IPS-20b (cell line): ENCODE measurements around the gene SLC4A3.
A peak's percentile ranks its signal among the peaks of the same experiment; 100 is the strongest.

Experiments used
- H3K27ac ChIP-seq: one replicate; pipeline ENCODE4 v1.5.1; 2013; ENCODE audit warnings: low read length
- H3K27me3 ChIP-seq: 2 replicates; pipeline ENCODE4 v1.6.1; 2013; ENCODE audit warnings: mild to moderate bottlenecking, low read length, inconsistent platforms; ENCODE audit not compliant: insufficient read depth
- H3K36me3 ChIP-seq: 2 replicates; pipeline ENCODE4 v1.6.1; 2013; ENCODE audit warnings: low read depth, mild to moderate bottlenecking, inconsistent platforms, low read length, moderate library complexity; ENCODE audit not compliant: insufficient read depth
- H3K4me1 ChIP-seq: 2 replicates; pipeline ENCODE4 v1.6.1; 2013; ENCODE audit warnings: mild to moderate bottlenecking, control low read depth, inconsistent platforms, low read length, moderate library complexity; ENCODE audit not compliant: insufficient read depth
- H3K4me3 ChIP-seq: 2 replicates; pipeline ENCODE4 v1.5.1; 2013; ENCODE audit warnings: mild to moderate bottlenecking, low read length, inconsistent platforms
- H3K9ac ChIP-seq: 2 replicates; pipeline ENCODE4 v1.6.1; 2013; ENCODE audit warnings: low read depth, mild to moderate bottlenecking, inconsistent platforms, low read length, moderate library complexity
- H3K9me3 ChIP-seq: 2 replicates; pipeline ENCODE4 v1.6.1; 2013; ENCODE audit warnings: mild to moderate bottlenecking, low read depth, low read length, inconsistent platforms; ENCODE audit not compliant: insufficient read depth

SLC4A3 gene

GRCh38 chr2:219661955-219662395 lies 34.5 kb downstream of the SLC4A3 start:
- H3K4me1 ChIP-seq, result peaks cover 10% of the 10 kb centered on the region
- H3K27me3 ChIP-seq, result no peaks in the 10 kb centered on the region
- no peak overlapping the region for H3K27ac ChIP-seq
- peaks cover 15% of the 10 kb centered on the region for H3K9me3 ChIP-seq
- no peak overlapping the region for H3K9ac ChIP-seq
- H3K4me3 ChIP-seq, result 0 out of 2 replicates have a peak overlapping the region, but pooled peaks have one; percentile 21
- no peaks in the 10 kb centered on the region for H3K36me3 ChIP-seq

DNA sequence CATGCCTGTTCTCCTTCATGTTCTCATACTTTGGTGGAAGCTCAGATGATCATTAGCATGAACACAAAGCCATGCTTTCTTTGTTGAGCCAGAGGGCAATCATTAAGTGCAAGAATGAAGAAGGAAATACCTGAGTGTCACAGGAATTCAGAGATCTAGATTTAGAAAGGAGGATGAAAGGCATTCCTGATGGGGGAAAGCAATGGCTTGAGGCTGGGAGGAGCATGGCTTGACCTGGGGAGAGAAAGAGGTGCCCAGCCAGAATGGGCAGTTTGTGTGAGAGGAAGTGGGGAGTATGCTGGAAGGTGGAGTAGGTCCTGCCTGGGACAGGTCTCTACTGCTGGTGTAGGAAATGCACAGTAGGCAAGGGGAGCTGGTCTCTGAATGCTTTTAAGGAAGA lies 35.1 kb downstream of the SLC4A3 start:
- H3K27me3 ChIP-seq, result no peaks in the 10 kb centered on the region
- no peaks in the 10 kb centered on the region for H3K36me3 ChIP-seq
- no peak overlapping the region for H3K9ac ChIP-seq
- H3K27ac ChIP-seq, result no peak overlapping the region
- H3K4me1 ChIP-seq, result peaks cover 10% of the 10 kb centered on the region
- 0 out of 2 replicates have a peak overlapping the region, but pooled peaks have one; percentile 21 for H3K4me3 ChIP-seq
- peaks cover 15% of the 10 kb centered on the region for H3K9me3 ChIP-seq

DNA sequence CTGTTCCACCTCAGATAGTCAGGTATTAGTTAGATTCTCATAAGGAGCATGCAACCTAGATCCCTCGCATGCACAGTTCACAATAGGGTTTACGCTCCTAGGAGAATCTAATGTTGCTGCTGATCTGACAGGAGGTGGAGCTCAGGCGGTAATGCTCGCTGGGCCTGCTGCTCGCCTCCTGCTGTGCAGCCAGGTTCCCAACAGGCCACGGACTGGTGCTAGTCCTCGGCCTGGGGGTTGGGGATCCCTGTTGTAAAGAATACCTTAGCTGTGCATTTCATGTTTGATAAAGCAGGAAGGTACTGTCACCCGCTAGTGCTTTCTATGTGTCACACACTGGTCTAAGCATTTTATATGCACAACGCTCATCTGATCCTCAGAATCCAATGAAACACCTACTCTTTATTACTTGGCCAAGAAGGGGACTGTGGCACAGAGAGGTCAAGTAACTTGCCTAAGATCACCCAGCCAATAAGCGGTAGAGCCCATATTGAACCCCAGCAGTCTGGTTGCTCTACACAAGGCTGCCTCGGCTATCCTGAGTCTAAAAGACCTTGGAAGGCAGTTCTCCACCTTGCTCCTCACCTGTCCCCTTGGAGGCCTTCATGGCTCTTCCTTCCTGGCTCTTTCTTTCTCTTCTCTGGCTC lies 35.8 kb downstream of the SLC4A3 start:
- Histone ChIP-seq H3K36me3 (no peaks in the 10 kb centered on the region), H3K27me3 (no peaks in the 10 kb centered on the region), H3K9ac (no peak overlapping the region), H3K9me3 (peaks cover 15% of the 10 kb centered on the region), H3K4me3 (no peak overlapping the region), H3K27ac (no peak overlapping the region), H3K4me1 (peaks cover 10% of the 10 kb centered on the region)

DNA sequence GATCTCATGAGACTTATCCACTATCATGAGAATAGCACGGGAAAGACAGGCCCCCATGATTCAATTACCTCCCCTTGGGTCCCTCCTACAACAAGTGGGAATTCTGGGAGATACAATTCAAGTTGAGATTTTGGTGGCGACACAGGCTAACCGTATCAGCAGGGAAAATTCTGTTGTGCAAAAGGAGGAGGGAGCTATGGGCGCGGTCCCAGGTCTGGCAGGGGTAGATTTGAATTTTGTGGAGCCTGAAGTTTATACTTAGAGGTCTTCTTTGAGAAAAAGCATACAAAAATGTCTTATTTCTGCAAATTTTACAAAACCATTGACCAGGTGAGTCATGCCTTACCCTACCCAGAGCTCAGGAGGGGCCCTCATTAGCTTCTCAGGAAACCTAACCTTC lies 36.6 kb downstream of the SLC4A3 start:
- Histone ChIP-seq H3K4me1 (peaks cover 10% of the 10 kb centered on the region), H3K4me3 (no peak overlapping the region), H3K36me3 (no peaks in the 10 kb centered on the region), H3K27me3 (no peaks in the 10 kb centered on the region), H3K9me3 (peaks cover 15% of the 10 kb centered on the region), H3K27ac (no peak overlapping the region), H3K9ac (no peak overlapping the region)

DNA sequence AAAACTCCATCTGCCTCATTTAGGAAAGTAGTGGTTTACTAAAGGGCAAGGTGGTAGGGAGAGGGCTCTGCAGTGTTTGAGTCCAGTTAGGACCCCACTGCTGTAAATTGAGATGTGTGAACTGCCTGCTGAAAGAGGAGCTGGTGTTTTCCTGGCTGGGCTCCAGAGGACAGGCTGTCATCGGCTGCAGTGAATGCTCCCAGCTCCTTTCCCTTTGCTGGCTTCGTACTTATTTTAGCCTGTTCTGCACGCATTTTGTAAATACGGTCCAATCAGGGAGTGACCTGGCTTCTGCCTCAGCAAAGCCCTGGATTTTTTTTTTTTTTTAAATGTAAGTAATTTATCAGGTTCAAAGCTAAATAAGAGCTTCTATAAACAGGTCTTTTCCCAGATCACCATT lies 37.5 kb downstream of the SLC4A3 start:
- H3K4me3 ChIP-seq, result no peak overlapping the region
- H3K4me1 ChIP-seq, result peaks cover 10% of the 10 kb centered on the region
- H3K36me3 ChIP-seq, result no peaks in the 10 kb centered on the region
- peaks cover 15% of the 10 kb centered on the region for H3K9me3 ChIP-seq
- H3K27me3 ChIP-seq, result no peaks in the 10 kb centered on the region
- no peak overlapping the region for H3K27ac ChIP-seq
- no peak overlapping the region for H3K9ac ChIP-seq

DNA sequence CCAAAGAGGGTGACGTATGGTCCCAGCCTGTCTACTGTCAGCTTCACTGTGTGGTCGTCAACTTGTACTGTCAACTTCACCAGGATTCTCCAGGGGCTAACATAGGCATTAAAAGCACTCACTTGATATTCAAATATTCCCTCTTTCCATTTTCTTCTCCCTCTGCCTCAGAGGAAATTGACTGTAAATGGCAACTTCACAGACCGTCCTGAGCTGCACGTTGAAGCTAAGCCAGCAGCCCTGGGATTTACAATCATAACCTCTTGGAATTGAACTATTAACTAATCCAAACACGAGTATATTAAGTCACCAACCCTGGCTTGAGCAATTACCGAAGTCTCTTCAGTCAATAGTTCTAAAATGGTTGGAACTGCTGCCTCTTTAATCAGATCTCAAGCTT lies 38.5 kb downstream of the SLC4A3 start:
- Histone ChIP-seq H3K27ac (no peak overlapping the region), H3K4me3 (no peak overlapping the region), H3K9me3 (peaks cover 14% of the 10 kb centered on the region), H3K4me1 (peaks cover 14% of the 10 kb centered on the region), H3K27me3 (no peaks in the 10 kb centered on the region), H3K36me3 (no peaks in the 10 kb centered on the region), H3K9ac (no peak overlapping the region)

DNA sequence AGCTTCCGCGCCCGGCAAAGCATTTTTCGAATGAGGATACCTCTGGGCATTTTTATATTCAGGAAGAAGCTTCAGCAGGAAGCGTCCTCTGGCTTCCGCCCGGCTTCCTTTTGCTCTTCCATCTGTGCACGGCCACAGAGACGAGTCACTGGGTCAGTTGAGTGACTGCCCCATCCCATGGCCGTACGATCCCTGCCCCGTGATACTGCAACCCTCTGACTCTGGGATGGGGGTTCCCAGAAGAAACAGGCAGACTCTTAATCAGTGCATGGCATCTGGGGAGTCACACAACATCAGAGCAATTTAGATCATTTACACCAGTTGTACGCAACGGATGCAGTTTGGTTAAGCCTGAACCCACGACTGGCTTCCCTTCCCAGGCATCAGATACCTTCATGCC lies 40.9 kb downstream of the SLC4A3 start:
- no peaks in the 10 kb centered on the region for H3K9me3 ChIP-seq
- H3K27me3 ChIP-seq, result no peaks in the 10 kb centered on the region
- H3K36me3 ChIP-seq, result no peaks in the 10 kb centered on the region
- no peak overlapping the region for H3K27ac ChIP-seq
- no peak overlapping the region for H3K4me3 ChIP-seq
- H3K9ac ChIP-seq, result no peak overlapping the region
- H3K4me1 ChIP-seq, result peaks cover 18% of the 10 kb centered on the region

- H3K4me3 ChIP-seq, result no peak overlapping the region
- no peaks in the 10 kb centered on the region for H3K27me3 ChIP-seq
- no peak overlapping the region for H3K9ac ChIP-seq
- no peaks in the 10 kb centered on the region for H3K36me3 ChIP-seq
- H3K4me1 ChIP-seq, result peaks cover 18% of the 10 kb centered on the region; the same call in 1 of the 2 replicates
- no peak overlapping the region for H3K27ac ChIP-seq
- no peaks in the 10 kb centered on the region for H3K9me3 ChIP-seq
These were observed 43.0 kb downstream of the SLC4A3 start for GRCh38 chr2:219670386-219670785.

- Histone ChIP-seq H3K36me3 (no peaks in the 10 kb centered on the region), H3K4me3 (peak overlapping the region; percentile 20)
These were observed 43.8 kb downstream of the SLC4A3 start for GRCh38 chr2:219671279-219671678.

GRCh38 chr2:219672406-219672805 lies 45.0 kb downstream of the SLC4A3 start:
- H3K27me3 ChIP-seq, result no peaks in the 10 kb centered on the region

More at GRCh38 chr2:219671279-219671678, 43.8 kb downstream of the SLC4A3 start:
- no peak overlapping the region for H3K9ac ChIP-seq
- no peaks in the 10 kb centered on the region for H3K27me3 ChIP-seq
- no peaks in the 10 kb centered on the region for H3K9me3 ChIP-seq
- H3K27ac ChIP-seq, result no peak overlapping the region
- peaks cover 18% of the 10 kb centered on the region; the same call in 1 of the 2 replicates for H3K4me1 ChIP-seq

DNA sequence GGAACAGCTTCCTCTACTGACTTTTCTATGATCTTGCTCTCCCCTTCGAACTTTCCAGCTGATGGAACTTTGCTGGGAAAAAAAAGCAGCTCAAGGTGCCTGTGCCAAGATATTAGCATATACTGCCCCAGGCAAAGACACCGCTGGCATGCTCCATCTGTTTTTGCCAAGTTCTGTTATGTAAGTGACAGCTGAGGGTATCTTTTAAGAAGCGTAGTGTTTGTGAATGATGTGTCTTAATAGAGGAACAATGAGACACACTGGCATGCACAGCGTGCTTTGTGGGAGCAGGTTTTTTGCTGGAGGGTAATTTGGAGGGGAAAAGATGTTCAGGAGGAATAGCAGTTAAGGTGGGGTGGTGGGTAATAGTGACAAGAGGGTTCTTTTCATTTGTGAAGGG lies 47.8 kb downstream of the SLC4A3 start:
- no peak overlapping the region for H3K4me3 ChIP-seq
- no peaks in the 10 kb centered on the region for H3K9me3 ChIP-seq
- H3K27me3 ChIP-seq, result no peaks in the 10 kb centered on the region
- H3K9ac ChIP-seq, result no peak overlapping the region
- no peak overlapping the region for H3K27ac ChIP-seq
- peaks cover 18% of the 10 kb centered on the region; the same call in 1 of the 2 replicates for H3K4me1 ChIP-seq
- H3K36me3 ChIP-seq, result no peaks in the 10 kb centered on the region

More at GRCh38 chr2:219672406-219672805, 45.0 kb downstream of the SLC4A3 start:
- Histone ChIP-seq H3K9ac (no peak overlapping the region), H3K4me3 (no peak overlapping the region), H3K9me3 (no peaks in the 10 kb centered on the region), H3K27ac (no peak overlapping the region), H3K4me1 (peaks cover 18% of the 10 kb centered on the region; the same call in 1 of the 2 replicates), H3K36me3 (no peaks in the 10 kb centered on the region)

DNA sequence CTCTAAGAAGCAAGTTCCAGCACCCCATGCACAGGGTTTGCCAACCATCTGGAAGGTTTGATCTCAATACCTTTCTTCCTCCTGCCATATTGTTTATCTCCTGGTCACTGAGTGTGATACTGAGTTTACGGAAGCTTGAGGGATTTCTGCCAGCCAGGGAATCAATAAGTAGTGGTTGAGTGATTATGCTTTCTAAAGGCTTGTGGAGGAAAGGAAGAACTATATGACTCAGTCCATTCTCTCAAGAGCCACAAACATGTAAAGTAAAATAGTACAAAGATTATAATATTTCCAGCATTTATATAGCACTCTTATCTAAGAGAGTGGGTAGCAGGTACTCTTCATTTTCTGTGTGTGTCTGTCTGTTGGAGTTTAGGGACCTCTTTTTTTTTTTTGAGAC lies 49.2 kb downstream of the SLC4A3 start:
- H3K9ac ChIP-seq, result no peak overlapping the region
- H3K9me3 ChIP-seq, result no peaks in the 10 kb centered on the region
- peaks cover 8% of the 10 kb centered on the region; the same call in 1 of the 2 replicates for H3K4me1 ChIP-seq
- no peaks in the 10 kb centered on the region for H3K27me3 ChIP-seq
- no peak overlapping the region for H3K4me3 ChIP-seq
- no peaks in the 10 kb centered on the region for H3K36me3 ChIP-seq
- no peak overlapping the region for H3K27ac ChIP-seq
